NB4 (cell line): Measurements from ENCODE around the gene PRKD2.

Source experiments
- POLR2A ChIP-seq: IDR thresholded peaks from 2 replicates; pipeline ENCODE4 v1.6.1; 2011; ENCODE audit warnings: mild to moderate bottlenecking; ENCODE audit not compliant: insufficient read length; ENCODE audit errors: extremely low read depth
- TF ChIP-seq, protein P1 (sequence below): IDR thresholded peaks from one replicate; pipeline ENCODE4 v1.5.1; 2012; ENCODE audit warnings: low read depth, low read length

- TF ChIP-seq POLR2A = no peak
- TF ChIP-seq, protein P1, sequence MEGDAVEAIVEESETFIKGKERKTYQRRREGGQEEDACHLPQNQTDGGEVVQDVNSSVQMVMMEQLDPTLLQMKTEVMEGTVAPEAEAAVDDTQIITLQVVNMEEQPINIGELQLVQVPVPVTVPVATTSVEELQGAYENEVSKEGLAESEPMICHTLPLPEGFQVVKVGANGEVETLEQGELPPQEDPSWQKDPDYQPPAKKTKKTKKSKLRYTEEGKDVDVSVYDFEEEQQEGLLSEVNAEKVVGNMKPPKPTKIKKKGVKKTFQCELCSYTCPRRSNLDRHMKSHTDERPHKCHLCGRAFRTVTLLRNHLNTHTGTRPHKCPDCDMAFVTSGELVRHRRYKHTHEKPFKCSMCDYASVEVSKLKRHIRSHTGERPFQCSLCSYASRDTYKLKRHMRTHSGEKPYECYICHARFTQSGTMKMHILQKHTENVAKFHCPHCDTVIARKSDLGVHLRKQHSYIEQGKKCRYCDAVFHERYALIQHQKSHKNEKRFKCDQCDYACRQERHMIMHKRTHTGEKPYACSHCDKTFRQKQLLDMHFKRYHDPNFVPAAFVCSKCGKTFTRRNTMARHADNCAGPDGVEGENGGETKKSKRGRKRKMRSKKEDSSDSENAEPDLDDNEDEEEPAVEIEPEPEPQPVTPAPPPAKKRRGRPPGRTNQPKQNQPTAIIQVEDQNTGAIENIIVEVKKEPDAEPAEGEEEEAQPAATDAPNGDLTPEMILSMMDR = no peak
Measured at GRCh38 chr19:46745030-46745429, 28.1 kb upstream of the PRKD2 start.
